H9 (cell line): ENCODE measurements around the gene TMEM250. TPM values are rescaled to one million over a fixed set of nuclear protein-coding genes. Genes with fewer than 3 reads are reported as not detected.
A peak's percentile ranks its signal among the peaks of the same experiment; 100 is the strongest.

Source experiments
- DNase-seq: peaks from one replicate; pipeline ENCODE4 v3.0.0-alpha.2; 2017
- H2AFZ ChIP-seq: one replicate; pipeline ENCODE4 v1.6.1; 2013; ENCODE audit warnings: mild to moderate bottlenecking, low read length, control low read depth, moderate library complexity
- H2AK5ac ChIP-seq: 2 replicates; pipeline ENCODE4 v1.6.1; 2013; ENCODE audit warnings: low read length, control low read depth, mixed read lengths; ENCODE audit not compliant: insufficient read length
- H2BK120ac ChIP-seq: one replicate; pipeline ENCODE4 v1.6.1; 2013; ENCODE audit warnings: low read depth, mild to moderate bottlenecking, low read length, control low read depth, inconsistent platforms; ENCODE audit not compliant: poor library complexity, severe bottlenecking
- H2BK12ac ChIP-seq: 2 replicates; pipeline ENCODE4 v1.6.1; 2013; ENCODE audit warnings: low read length, control low read depth, mixed read lengths, low read depth; ENCODE audit not compliant: insufficient read length
- H2BK15ac ChIP-seq: 2 replicates; pipeline ENCODE4 v1.6.1; 2013; ENCODE audit warnings: low read depth, low read length, control low read depth
- H2BK20ac ChIP-seq: one replicate; pipeline ENCODE4 v1.6.1; 2013; ENCODE audit warnings: low read depth, mild to moderate bottlenecking, low read length, control low read depth, inconsistent platforms; ENCODE audit not compliant: poor library complexity, severe bottlenecking
- H2BK5ac ChIP-seq: 2 replicates; pipeline ENCODE4 v1.6.1; 2013; ENCODE audit warnings: low read length, control low read depth, mixed read lengths; ENCODE audit not compliant: insufficient read length
- H3K14ac ChIP-seq: 2 replicates; pipeline ENCODE4 v1.6.1; 2013; ENCODE audit warnings: low read length, control low read depth; ENCODE audit not compliant: insufficient read depth
- H3K18ac ChIP-seq: 2 replicates; pipeline ENCODE4 v1.6.1; 2013; ENCODE audit warnings: low read depth, mild to moderate bottlenecking, mixed read lengths, low read length, control low read depth; ENCODE audit not compliant: insufficient read length
- H3K23ac ChIP-seq: 2 replicates; pipeline ENCODE4 v1.6.1; 2013; ENCODE audit warnings: low read length, control low read depth, mixed read lengths, low read depth; ENCODE audit not compliant: insufficient read length
- H3K23me2 ChIP-seq: 2 replicates; pipeline ENCODE4 v1.6.1; 2013; ENCODE audit warnings: low read depth, mild to moderate bottlenecking, mixed read lengths, low read length, control low read depth; ENCODE audit not compliant: insufficient read length, poor library complexity, severe bottlenecking
- H3K27ac ChIP-seq: 2 replicates; pipeline ENCODE4 v1.5.1; 2013; ENCODE audit warnings: low read length, control low read depth, mixed read lengths, low read depth; ENCODE audit not compliant: insufficient read length
- H3K27me3 ChIP-seq: 2 replicates; pipeline ENCODE4 v1.6.1; 2013; ENCODE audit warnings: low read length, control low read depth, inconsistent platforms; ENCODE audit not compliant: insufficient read depth
- H3K4ac ChIP-seq: 2 replicates; pipeline ENCODE4 v1.6.1; 2013; ENCODE audit warnings: low read depth, mild to moderate bottlenecking, control low read depth, inconsistent platforms, low read length, moderate library complexity
- H3K4me1 ChIP-seq: 2 replicates; pipeline ENCODE4 v1.6.1; 2013; ENCODE audit warnings: low read length, control low read depth, inconsistent platforms; ENCODE audit not compliant: insufficient read depth
- H3K4me2 ChIP-seq: 2 replicates; pipeline ENCODE4 v1.6.1; 2013; ENCODE audit warnings: low read length, control low read depth, mixed read lengths; ENCODE audit not compliant: insufficient read length, insufficient read depth
- H3K56ac ChIP-seq: 2 replicates; pipeline ENCODE4 v1.6.1; 2013; ENCODE audit warnings: low read depth, mild to moderate bottlenecking, mixed read lengths, low read length, control low read depth; ENCODE audit not compliant: insufficient read length
- H3K79me1 ChIP-seq: 2 replicates; pipeline ENCODE4 v1.6.1; 2013; ENCODE audit warnings: low read depth, mild to moderate bottlenecking, moderate library complexity, low read length, control low read depth, inconsistent platforms; ENCODE audit not compliant: insufficient read depth, poor library complexity, severe bottlenecking
- H3K79me2 ChIP-seq: 2 replicates; pipeline ENCODE4 v1.6.1; 2013; ENCODE audit warnings: low read length, control low read depth, inconsistent platforms; ENCODE audit not compliant: insufficient read depth
- H3K9ac ChIP-seq: 2 replicates; pipeline ENCODE4 v1.6.1; 2013; ENCODE audit warnings: low read length, control low read depth, mixed read lengths; ENCODE audit not compliant: insufficient read length; ENCODE audit errors: extremely low read depth
- H3K9me3 ChIP-seq: one replicate; pipeline ENCODE4 v1.6.1; 2013; ENCODE audit warnings: low read depth, low read length, inconsistent platforms; ENCODE audit not compliant: control insufficient read depth
- H3T11ph ChIP-seq: one replicate; pipeline ENCODE4 v1.6.1; 2013; ENCODE audit warnings: mild to moderate bottlenecking, low read length, control low read depth, inconsistent platforms
- H4K20me1 ChIP-seq: one replicate; pipeline ENCODE4 v1.6.1; 2013; ENCODE audit not compliant: control insufficient read depth, insufficient read length, insufficient read depth
- H4K5ac ChIP-seq: 2 replicates; pipeline ENCODE4 v1.6.1; 2013; ENCODE audit warnings: low read depth, mild to moderate bottlenecking, mixed read lengths, low read length, control low read depth; ENCODE audit not compliant: insufficient read length
- H4K8ac ChIP-seq: replicated peaks from 2 replicates; pipeline ENCODE4 v1.6.1; 2013; ENCODE audit warnings: low read length, control low read depth, mixed read lengths, low read depth; ENCODE audit not compliant: insufficient read length
- H4K91ac ChIP-seq: 2 replicates; pipeline ENCODE4 v1.6.1; 2013; ENCODE audit warnings: low read depth, mild to moderate bottlenecking, moderate library complexity, mixed read lengths, low read length, control low read depth; ENCODE audit not compliant: insufficient read length
- H3K27ac Mint-ChIP-seq, 3 experiments: 2 replicates in 2 of 3; 3 replicates in 1 of 3; pipeline ENCODE4 v1.8.0; 2020 to 2021; ENCODE audit warnings: mixed read lengths in 3 of 3, mild to moderate bottlenecking in 1 of 3, moderate library complexity in 1 of 3
- H3K27me3 Mint-ChIP-seq: 2 replicates; pipeline ENCODE4 v1.8.0; 2021; ENCODE audit warnings: low read depth, mild to moderate bottlenecking, moderate library complexity, mixed read lengths
- H3K36me3 Mint-ChIP-seq, 3 experiments: 2 replicates in 2 of 3; 3 replicates in 1 of 3; pipeline ENCODE4 v1.8.0; 2020 to 2021; ENCODE audit warnings: low read depth in 3 of 3, mixed read lengths in 3 of 3; ENCODE audit not compliant: insufficient read depth in 1 of 3
- H3K4me1 Mint-ChIP-seq, 2 experiments: 2 replicates each; pipeline ENCODE4 v1.8.0; 2020; ENCODE audit warnings: mixed read lengths in 2 of 2
- H3K4me3 Mint-ChIP-seq, 2 experiments: 2 replicates in 1 of 2; 3 replicates in 1 of 2; pipeline ENCODE4 v1.8.0; 2020 to 2021; ENCODE audit warnings: mild to moderate bottlenecking in 2 of 2, mixed read lengths in 2 of 2, moderate library complexity in 1 of 2
- H3K9me3 Mint-ChIP-seq, 2 experiments: 2 replicates in 1 of 2; 3 replicates in 1 of 2; pipeline ENCODE4 v1.8.0; 2020; ENCODE audit warnings: mild to moderate bottlenecking in 2 of 2, mixed read lengths in 2 of 2, moderate library complexity in 1 of 2
- WGBS: extraction: QIAGEN DNeasy Blood & Tissue Kit; methylation state at CpG from one replicate; pipeline ENCODE4 v1.1.7; 2013; ENCODE audit warnings: missing lambda C conversion rate, low lambda C conversion rate, mixed read lengths; ENCODE audit not compliant: insufficient read length; ENCODE audit errors: extremely low coverage; 5-methylcytosine and 5-hydroxymethylcytosine counted together
- total RNA-seq: library from RNA; stranded (reverse); gene quantifications from 2 replicates; pipeline ENCODE4 v1.2.1, GENCODE V29; 2021
- TF ChIP-seq, protein P1 (sequence below): fragments of 200-600 bp; sonication (generic); conservative IDR thresholded peaks from 3 replicates; pipeline ENCODE4 v1.8.0; 2021; ENCODE audit warnings: antibody characterized with exemption, mild to moderate bottlenecking

The TMEM250 gene
- total RNA-seq, 1 experiment from 2014 or later, result 48.1 TPM

- Histone ChIP-seq H2BK12ac (no peak overlapping the region), H3K79me2 (no peaks in the 10 kb centered on the region)
Observed at GRCh38 chr9:136080716-136081112, 38.0 kb downstream of the TMEM250 start.

More at GRCh38 chr9:136080716-136081112, 38.0 kb downstream of the TMEM250 start:
- Histone ChIP-seq H3K9ac (no peak overlapping the region), H4K8ac (no peak overlapping the region), H3K27me3 (no peaks in the 10 kb centered on the region), H3K27ac (no peak overlapping the region), H2AK5ac (no peak overlapping the region), H3K14ac (no peak overlapping the region), H2BK5ac (no peak overlapping the region), H3K4me1 (no peaks in the 10 kb centered on the region), H3K23ac (no peak overlapping the region), H2BK15ac (no peak overlapping the region), H2BK120ac (no peak overlapping the region), H3K18ac (no peak overlapping the region), H3K4me2 (no peak overlapping the region), H2AFZ (no peak overlapping the region), H4K91ac (no peak overlapping the region), H3K4ac (no peak overlapping the region), H3T11ph (no peak overlapping the region), H3K56ac (no peak overlapping the region), H4K5ac (no peak overlapping the region), H2BK20ac (no peak overlapping the region), H3K23me2 (no peaks in the 10 kb centered on the region), H4K20me1 (no peaks in the 10 kb centered on the region), H3K79me1 (no peaks in the 10 kb centered on the region), H3K9me3 (no peaks in the 10 kb centered on the region)
- Mint-ChIP-seq H3K4me1 (peaks cover 8 to 10% of the 10 kb centered on the region in 2 experiments), H3K4me3 (no peak overlapping the region), H3K27ac (no peak overlapping the region; a peak in 1 of 7 replicates), H3K9me3 (no peaks in the 10 kb centered on the region), H3K36me3 (no peaks in the 10 kb centered on the region), H3K27me3 (no peaks in the 10 kb centered on the region)
- WGBS, result no CpG with 5 or more reads among the region's 23 CpGs
- TF ChIP-seq, protein P1, sequence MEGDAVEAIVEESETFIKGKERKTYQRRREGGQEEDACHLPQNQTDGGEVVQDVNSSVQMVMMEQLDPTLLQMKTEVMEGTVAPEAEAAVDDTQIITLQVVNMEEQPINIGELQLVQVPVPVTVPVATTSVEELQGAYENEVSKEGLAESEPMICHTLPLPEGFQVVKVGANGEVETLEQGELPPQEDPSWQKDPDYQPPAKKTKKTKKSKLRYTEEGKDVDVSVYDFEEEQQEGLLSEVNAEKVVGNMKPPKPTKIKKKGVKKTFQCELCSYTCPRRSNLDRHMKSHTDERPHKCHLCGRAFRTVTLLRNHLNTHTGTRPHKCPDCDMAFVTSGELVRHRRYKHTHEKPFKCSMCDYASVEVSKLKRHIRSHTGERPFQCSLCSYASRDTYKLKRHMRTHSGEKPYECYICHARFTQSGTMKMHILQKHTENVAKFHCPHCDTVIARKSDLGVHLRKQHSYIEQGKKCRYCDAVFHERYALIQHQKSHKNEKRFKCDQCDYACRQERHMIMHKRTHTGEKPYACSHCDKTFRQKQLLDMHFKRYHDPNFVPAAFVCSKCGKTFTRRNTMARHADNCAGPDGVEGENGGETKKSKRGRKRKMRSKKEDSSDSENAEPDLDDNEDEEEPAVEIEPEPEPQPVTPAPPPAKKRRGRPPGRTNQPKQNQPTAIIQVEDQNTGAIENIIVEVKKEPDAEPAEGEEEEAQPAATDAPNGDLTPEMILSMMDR, result no peak
- DNase-seq, result peak; percentile 24
